Glutamatergic neuron (in vitro differentiated cells): ENCODE measurements around the gene RPL18. TPM values are rescaled to one million over a fixed set of nuclear protein-coding genes. Genes with fewer than 3 reads are reported as not detected.

Experiments used
- DNase-seq: peaks from one replicate; pipeline ENCODE4 v3.0.0; 2022
- H3K27ac Mint-ChIP-seq: one replicate; pipeline ENCODE4 v1.8.0; 2020; ENCODE audit warnings: mild to moderate bottlenecking, mixed read lengths, inconsistent platforms; ENCODE audit not compliant: unreplicated experiment
- H3K27me3 Mint-ChIP-seq: one replicate; pipeline ENCODE4 v1.8.0; 2020; ENCODE audit warnings: mild to moderate bottlenecking, moderate library complexity, mixed read lengths, inconsistent platforms; ENCODE audit not compliant: unreplicated experiment
- H3K36me3 Mint-ChIP-seq: one replicate; pipeline ENCODE4 v1.8.0; 2020; ENCODE audit warnings: mild to moderate bottlenecking, mixed read lengths, inconsistent platforms; ENCODE audit not compliant: unreplicated experiment
- H3K4me1 Mint-ChIP-seq: one replicate; pipeline ENCODE4 v1.8.0; 2020; ENCODE audit warnings: mild to moderate bottlenecking, low read depth, mixed read lengths, inconsistent platforms; ENCODE audit not compliant: unreplicated experiment
- H3K4me3 Mint-ChIP-seq: one replicate; pipeline ENCODE4 v1.8.0; 2020; ENCODE audit warnings: mild to moderate bottlenecking, mixed read lengths, inconsistent platforms; ENCODE audit not compliant: unreplicated experiment
- H3K9me3 Mint-ChIP-seq: one replicate; pipeline ENCODE4 v1.8.0; 2020; ENCODE audit warnings: mild to moderate bottlenecking, moderate library complexity, mixed read lengths, inconsistent platforms; ENCODE audit not compliant: unreplicated experiment
- CTCF ChIP-seq: fragments of 200-600 bp; sonication (generic); IDR thresholded peaks from one replicate; pipeline ENCODE4 v1.5.0; 2021; ENCODE audit not compliant: partially characterized antibody, unreplicated experiment
- total RNA-seq: library from RNA; stranded (reverse); fragmentation: NEBNext Ultra II Directional; extraction: Animal tissue kit (Norgen Biotek cat#: 25700); gene quantifications from one replicate; pipeline ENCODE4 v1.2.1, GENCODE V29; 2021; ENCODE audit not compliant: unreplicated experiment

The RPL18 gene
- total RNA-seq, 1 donor from 2014 or later = 1,011 TPM

DNA sequence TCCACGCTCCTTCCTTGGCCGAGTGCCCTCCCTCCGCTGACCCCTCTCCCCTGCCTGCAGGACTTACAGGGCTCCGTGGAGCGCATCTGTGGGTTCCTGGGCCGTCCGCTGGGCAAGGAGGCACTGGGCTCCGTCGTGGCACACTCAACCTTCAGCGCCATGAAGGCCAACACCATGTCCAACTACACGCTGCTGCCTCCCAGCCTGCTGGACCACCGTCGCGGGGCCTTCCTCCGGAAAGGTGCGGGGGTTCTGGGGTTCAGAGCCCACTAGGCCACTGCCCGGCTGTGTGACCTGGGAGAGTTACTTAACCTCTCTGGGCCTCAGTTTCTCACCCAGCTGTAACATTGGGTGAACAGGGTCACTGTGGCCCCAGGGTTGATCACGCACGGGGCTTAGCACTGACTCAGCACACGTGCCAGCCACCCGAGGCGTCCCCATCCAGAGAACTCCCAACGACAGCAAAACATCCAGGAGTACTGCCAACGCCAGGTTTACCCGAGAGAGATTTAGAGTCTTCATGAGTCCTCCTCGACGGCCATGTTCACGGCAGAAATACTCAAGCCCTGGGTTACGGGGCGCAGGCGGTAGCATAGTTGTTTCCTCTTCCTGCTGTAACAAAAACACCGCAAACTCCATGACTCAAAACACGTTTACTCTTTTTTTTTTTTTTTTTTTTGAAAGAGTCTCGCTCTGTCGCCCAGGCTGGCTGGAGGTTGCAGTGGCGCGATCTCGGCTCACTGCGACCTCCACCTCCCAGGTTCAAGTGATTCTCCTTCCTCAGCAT, 22.1 kb downstream of the RPL18 start:
- Mint-ChIP-seq H3K27me3 (no peaks in the 10 kb centered on the region), H3K36me3 (no peaks in the 10 kb centered on the region), H3K4me3 (no peak overlapping the region), H3K27ac (no peak overlapping the region), H3K4me1 (no peaks in the 10 kb centered on the region), H3K9me3 (peaks cover 3% of the 10 kb centered on the region)
- DNase-seq = no peak
- no peak for TF ChIP-seq CTCF

DNA sequence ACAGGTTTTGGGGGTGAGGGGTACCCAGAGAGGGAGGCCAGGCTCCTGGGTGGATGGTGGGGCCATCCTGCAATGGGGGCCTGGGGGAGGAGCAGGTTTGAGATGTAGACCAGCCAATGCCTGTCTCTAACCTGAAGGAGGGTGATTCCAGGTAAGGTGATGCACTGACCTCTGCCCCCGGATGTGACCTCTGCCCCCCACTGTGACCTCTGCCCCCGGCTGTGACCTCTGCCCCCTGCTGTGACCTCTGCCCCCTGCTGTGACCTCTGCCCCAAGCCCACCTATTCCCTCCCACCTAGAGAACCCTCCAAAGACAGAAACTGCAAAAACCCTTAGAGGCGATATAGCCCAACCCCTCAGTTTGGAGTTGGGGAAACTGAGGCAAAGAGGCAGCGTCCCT, 22.7 kb downstream of the RPL18 start:
- DNase-seq = no peak
- Mint-ChIP-seq H3K9me3 (peaks cover 3% of the 10 kb centered on the region), H3K4me1 (no peaks in the 10 kb centered on the region), H3K36me3 (no peaks in the 10 kb centered on the region), H3K27ac (no peak overlapping the region), H3K27me3 (no peaks in the 10 kb centered on the region), H3K4me3 (no peak overlapping the region)
- TF ChIP-seq CTCF = no peak

DNA sequence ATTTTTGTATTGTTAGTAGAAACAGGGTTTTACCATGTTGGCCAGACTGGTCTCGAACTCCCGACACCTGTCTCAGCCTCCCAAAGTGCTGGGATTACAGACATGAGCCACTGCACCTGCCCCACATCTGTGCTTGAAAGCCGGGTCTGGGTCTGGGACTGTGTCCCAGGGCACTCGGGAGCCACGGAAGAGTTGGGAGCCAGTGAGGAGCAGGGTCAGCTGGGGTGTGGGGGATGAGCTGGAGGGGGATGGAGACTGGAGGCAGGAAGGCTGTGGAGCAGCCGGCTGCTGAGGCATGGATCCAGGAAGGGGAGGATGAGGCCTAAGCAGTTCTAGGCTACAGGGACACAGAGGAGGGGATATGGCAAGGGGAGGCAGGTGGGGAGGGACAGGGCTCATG, 23.1 kb downstream of the RPL18 start:
- Mint-ChIP-seq H3K27me3 (no peaks in the 10 kb centered on the region), H3K4me3 (no peak overlapping the region), H3K9me3 (peaks cover 3% of the 10 kb centered on the region), H3K36me3 (no peaks in the 10 kb centered on the region), H3K27ac (no peak overlapping the region), H3K4me1 (no peaks in the 10 kb centered on the region)
- DNase-seq = no peak
- TF ChIP-seq CTCF = no peak

- no peak for TF ChIP-seq CTCF
- DNase-seq = no peak
Observed at GRCh38 chr19:48595171-48595570, 23.8 kb downstream of the RPL18 start.

DNA sequence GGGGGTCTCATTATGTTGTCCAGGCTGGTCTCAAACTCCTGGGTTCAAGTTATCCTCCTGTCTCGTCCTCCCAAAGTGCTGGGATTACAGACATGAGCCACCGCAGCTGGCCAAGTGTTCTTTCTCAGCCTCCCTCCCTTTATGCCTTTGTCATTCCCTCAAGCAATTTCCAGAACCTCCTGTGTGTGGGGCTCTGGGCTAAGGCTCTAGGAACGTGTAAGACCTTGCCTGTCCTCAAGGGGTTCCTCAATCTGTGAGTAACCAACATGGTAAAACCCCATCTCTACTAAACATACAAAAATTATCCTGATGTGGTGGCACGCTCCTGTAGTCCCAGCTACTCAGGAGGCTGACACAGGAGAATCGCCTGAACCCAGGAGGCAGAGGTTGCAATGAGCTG, 28.0 kb downstream of the RPL18 start:
- Mint-ChIP-seq H3K4me1 (no peaks in the 10 kb centered on the region), H3K27ac (no peak overlapping the region), H3K4me3 (no peak overlapping the region), H3K27me3 (peaks cover 3% of the 10 kb centered on the region), H3K9me3 (peaks cover 3% of the 10 kb centered on the region), H3K36me3 (no peaks in the 10 kb centered on the region)
- no peak for TF ChIP-seq CTCF
- DNase-seq = no peak

More at GRCh38 chr19:48595171-48595570, 23.8 kb downstream of the RPL18 start:
- H3K4me3 Mint-ChIP-seq = no peak overlapping the region
- no peaks in the 10 kb centered on the region for H3K27me3 Mint-ChIP-seq
- peaks cover 3% of the 10 kb centered on the region for H3K9me3 Mint-ChIP-seq
- H3K36me3 Mint-ChIP-seq = no peaks in the 10 kb centered on the region
- H3K4me1 Mint-ChIP-seq = no peaks in the 10 kb centered on the region
- H3K27ac Mint-ChIP-seq = no peak overlapping the region
